ENCODE data around the gene BRSK2.

DNA sequence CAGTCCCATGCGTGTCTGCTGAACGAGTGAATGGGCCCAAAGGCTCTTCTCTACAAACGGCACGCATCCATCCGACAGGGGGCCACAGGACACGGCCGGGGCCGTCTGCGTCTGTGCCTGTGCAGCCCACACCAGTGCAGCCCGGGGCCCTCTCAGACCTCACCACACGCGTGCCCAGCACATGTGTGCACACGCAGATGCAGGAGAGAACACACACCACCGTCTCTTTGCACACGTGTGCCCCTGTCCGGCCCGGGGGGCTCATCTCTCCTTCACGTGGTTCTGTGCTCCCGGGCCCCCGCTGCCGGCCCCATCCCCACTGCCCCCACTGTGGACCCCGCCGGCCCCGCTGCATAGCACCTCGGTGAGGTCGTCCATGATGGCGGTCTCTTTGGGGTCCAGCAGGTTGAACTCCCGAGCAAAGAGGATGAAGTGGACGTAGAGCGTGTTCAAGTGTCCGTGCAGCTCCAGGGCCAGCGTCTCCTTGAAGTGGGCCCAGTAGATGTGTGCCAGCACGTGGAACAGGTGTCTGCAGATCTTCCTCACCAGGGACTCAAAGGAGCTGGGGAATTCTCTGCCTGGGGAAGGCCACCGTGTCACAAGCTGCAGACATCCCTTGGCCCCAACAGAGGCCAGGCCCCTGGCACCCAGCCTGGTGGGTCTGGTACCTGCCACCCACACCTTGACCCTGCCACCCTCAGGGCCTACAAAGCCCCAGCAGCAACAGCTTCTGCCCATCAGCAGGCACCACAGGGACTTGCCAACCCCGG lies 80.4 kb downstream of the BRSK2 start:
- TF ChIP-seq POLR2A (IDR thresholded peaks at IDR 0.05): no peak
- TF ChIP-seq, protein P1, sequence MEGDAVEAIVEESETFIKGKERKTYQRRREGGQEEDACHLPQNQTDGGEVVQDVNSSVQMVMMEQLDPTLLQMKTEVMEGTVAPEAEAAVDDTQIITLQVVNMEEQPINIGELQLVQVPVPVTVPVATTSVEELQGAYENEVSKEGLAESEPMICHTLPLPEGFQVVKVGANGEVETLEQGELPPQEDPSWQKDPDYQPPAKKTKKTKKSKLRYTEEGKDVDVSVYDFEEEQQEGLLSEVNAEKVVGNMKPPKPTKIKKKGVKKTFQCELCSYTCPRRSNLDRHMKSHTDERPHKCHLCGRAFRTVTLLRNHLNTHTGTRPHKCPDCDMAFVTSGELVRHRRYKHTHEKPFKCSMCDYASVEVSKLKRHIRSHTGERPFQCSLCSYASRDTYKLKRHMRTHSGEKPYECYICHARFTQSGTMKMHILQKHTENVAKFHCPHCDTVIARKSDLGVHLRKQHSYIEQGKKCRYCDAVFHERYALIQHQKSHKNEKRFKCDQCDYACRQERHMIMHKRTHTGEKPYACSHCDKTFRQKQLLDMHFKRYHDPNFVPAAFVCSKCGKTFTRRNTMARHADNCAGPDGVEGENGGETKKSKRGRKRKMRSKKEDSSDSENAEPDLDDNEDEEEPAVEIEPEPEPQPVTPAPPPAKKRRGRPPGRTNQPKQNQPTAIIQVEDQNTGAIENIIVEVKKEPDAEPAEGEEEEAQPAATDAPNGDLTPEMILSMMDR (IDR thresholded peaks at IDR 0.05): no peak

All from Peyer's patch (tissue), 4 donors.